Mucosa of descending colon (tissue), 3 donors: Measurements from ENCODE around the gene FER. TPM values are rescaled to one million over a fixed set of nuclear protein-coding genes. Genes with fewer than 3 reads are reported as not detected.

Experiments
- ATAC-seq: fragments of 200-7000 bp; cut with Tn5 transposase; one replicate; pipeline ENCODE4 v1.9.1; 2020; ENCODE audit warnings: mild to moderate bottlenecking, moderate library complexity
- DNase-seq, 3 donors: peaks; one replicate each; pipeline ENCODE4 v3.0.0-alpha.2; 2020
- H3K36me3 ChIP-seq: fragments of 200-600 bp; one replicate; pipeline ENCODE4 v1.8.0; 2021; ENCODE audit warnings: low read depth, mild to moderate bottlenecking
- H3K4me1 ChIP-seq: fragments of 200-600 bp; one replicate; pipeline ENCODE4 v1.8.0; 2021; ENCODE audit warnings: low read depth, mild to moderate bottlenecking
- H3K4me3 ChIP-seq: fragments of 200-600 bp; one replicate; pipeline ENCODE4 v1.8.0; 2021; ENCODE audit warnings: mild to moderate bottlenecking
- H3K9me3 ChIP-seq: fragments of 200-600 bp; one replicate; pipeline ENCODE4 v1.8.0; 2021; ENCODE audit warnings: mild to moderate bottlenecking
- CTCF ChIP-seq: fragments of 200-600 bp; IDR thresholded peaks from one replicate; pipeline ENCODE4 v1.8.0; 2022; ENCODE audit warnings: antibody characterized with exemption, mild to moderate bottlenecking
- intact Hi-C, 2 donors: fragments of 100-400 bp; cut with DNase I in 1 of 2; cut with micrococcal nuclease in 1 of 2; formaldehyde crosslinking; loops; one replicate each; pipeline versions ENCODE4 v1.11.0 to v1.11.1; 2022; cut with DNase I, micrococcal nuclease
- total RNA-seq, 3 donors: library from RNA; stranded (reverse); fragmentation: NEBNext Ultra II Directional in 2 of 3; extraction: Animal tissue kit (Norgen Biotek cat#: 25700) in 2 of 3; gene quantifications; one replicate each; pipeline versions ENCODE4 v1.2.1 to v1.2.4, GENCODE V29; 2021 to 2023
- donor health status: DM: no; HTN: no; CAD: no; lungs with moderate emphysema.
- donor health status: DM: no; HTN: no; CAD: no.
- donor health status: DM: no; HTN: yes; CAD: no.

Gene FER
- total RNA-seq, 3 donors from 2014 or later = 12.8 to 44.0 (median 13.6) TPM

GRCh38 chr5:108947164-108947563 is 199.5 kb downstream of the FER start:
- ATAC-seq = no peak
- Histone ChIP-seq H3K4me3 (no peak overlapping the region), H3K9me3 (no peaks in the 10 kb centered on the region), H3K36me3 (no peaks in the 10 kb centered on the region), H3K4me1 (no peaks in the 10 kb centered on the region)
- intact Hi-C loops = no loop called here
- no peak for DNase-seq
- no peak for TF ChIP-seq CTCF

GRCh38 chr5:108950276-108950675 is 202.6 kb downstream of the FER start:
- Histone ChIP-seq H3K4me1 (no peaks in the 10 kb centered on the region), H3K9me3 (no peaks in the 10 kb centered on the region), H3K4me3 (no peak overlapping the region), H3K36me3 (no peaks in the 10 kb centered on the region)
- TF ChIP-seq CTCF = no peak
- intact Hi-C loops = no loop called here
- no peak for DNase-seq
- ATAC-seq = no peak

- peak; percentile 74 for ATAC-seq
- DNase-seq = no peak
- H3K36me3 ChIP-seq = no peaks in the 10 kb centered on the region
- no peak overlapping the region for H3K4me3 ChIP-seq
- TF ChIP-seq CTCF = no peak
- intact Hi-C loops = no loop called here
- H3K9me3 ChIP-seq = no peaks in the 10 kb centered on the region
- H3K4me1 ChIP-seq = no peaks in the 10 kb centered on the region
Measured at GRCh38 chr5:108953940-108954339, 206.2 kb downstream of the FER start.

GRCh38 chr5:108957333-108957732 is 209.6 kb downstream of the FER start:
- TF ChIP-seq CTCF = no peak
- Histone ChIP-seq H3K9me3 (no peaks in the 10 kb centered on the region), H3K4me1 (no peaks in the 10 kb centered on the region), H3K36me3 (no peaks in the 10 kb centered on the region), H3K4me3 (no peak overlapping the region)
- intact Hi-C loops = no loop called here
- no peak for ATAC-seq
- no peak for DNase-seq

GRCh38 chr5:108966910-108967309 is 219.2 kb downstream of the FER start:
- no peaks in the 10 kb centered on the region for H3K4me1 ChIP-seq
- ATAC-seq = no peak
- no peak overlapping the region for H3K4me3 ChIP-seq
- no peak for TF ChIP-seq CTCF
- H3K9me3 ChIP-seq = no peaks in the 10 kb centered on the region
- no peaks in the 10 kb centered on the region for H3K36me3 ChIP-seq
- intact Hi-C loops = no loop called here
- DNase-seq = no peak

GRCh38 chr5:108974594-108974993 is 226.9 kb downstream of the FER start:
- Histone ChIP-seq H3K4me1 (no peaks in the 10 kb centered on the region), H3K4me3 (no peak overlapping the region), H3K36me3 (no peaks in the 10 kb centered on the region), H3K9me3 (no peaks in the 10 kb centered on the region)
- TF ChIP-seq CTCF = no peak
- intact Hi-C loops = no loop called here
- DNase-seq (no peak), ATAC-seq (peak; percentile 93)
